T-cell (primary cell): ENCODE results near the gene ZNF776. TPM values are rescaled to one million over a fixed set of nuclear protein-coding genes. Genes with fewer than 3 reads are reported as not detected.
"Not testable (repeated sequence)": the region's sequence is repeated elsewhere in the genome, so short reads cannot be mapped to it uniquely, and the experiment has no call there.

Experiments used
- ATAC-seq, 4 experiments: fragments of 200-7000 bp in 3 of 4; fragments of 150-1000 bp in 1 of 4; cut with Tn5 transposase; replicated peaks in 1 of 4; 1 replicate in 3 of 4; 2 replicates in 1 of 4; pipeline ENCODE4 v1.10.0; 2021; ENCODE audit warnings: moderate library complexity in 3 of 4, mild to moderate bottlenecking in 2 of 4, moderate number of reproducible peaks in 1 of 4
- CTCF ChIA-PET, 2 donors: fragments of 300-600 bp; sonication (Branson Sonifier 250); formaldehyde crosslinking; loops; one replicate each; lab custom pipeline; 2022; ENCODE audit warnings: antibody characterized with exemption in 2 of 2; lab: Charles Lee
- POLR2A ChIA-PET, 2 donors: fragments of 300-600 bp; sonication (Branson Sonifier 250); formaldehyde crosslinking; loops; one replicate each; lab custom pipeline; 2022; ENCODE audit warnings: antibody characterized with exemption in 2 of 2; lab: Charles Lee
- DNase-seq, 35 experiments: peaks; one replicate each; pipeline versions ENCODE4 v3.0.0 to v3.0.0-alpha.2; 2013 to 2023
- H3K27ac ChIP-seq: one replicate; pipeline ENCODE4 v1.5.1; 2013; ENCODE audit warnings: low read length
- H3K27me3 ChIP-seq, 2 experiments: replicated peaks in 1 of 2; 1 replicate in 1 of 2; 2 replicates in 1 of 2; pipeline versions ENCODE4 v1.6.1 to v1.7.0; 2013; ENCODE audit warnings: low read length in 1 of 2, mixed read lengths in 1 of 2; ENCODE audit not compliant: control insufficient read depth in 2 of 2, insufficient read depth in 2 of 2; ENCODE audit errors: extremely low read depth in 1 of 2
- H3K36me3 ChIP-seq, 2 donors: 1 replicate in 1 of 2; 2 replicates in 1 of 2; pipeline versions ENCODE4 v1.6.1 to v1.7.0; 2013; ENCODE audit warnings: low read length in 1 of 2; ENCODE audit not compliant: control insufficient read depth in 2 of 2, insufficient read depth in 1 of 2; ENCODE audit errors: extremely low read depth in 1 of 2
- H3K4me1 ChIP-seq, 2 experiments: 1 replicate in 1 of 2; 2 replicates in 1 of 2; pipeline versions ENCODE4 v1.6.1 to v1.7.0; 2013; ENCODE audit warnings: low read length in 2 of 2, mixed read lengths in 1 of 2; ENCODE audit not compliant: insufficient read depth in 2 of 2, control insufficient read depth in 1 of 2; ENCODE audit errors: extremely low read depth in 1 of 2
- H3K4me3 ChIP-seq, 2 donors: 1 replicate in 1 of 2; 2 replicates in 1 of 2; pipeline versions ENCODE4 v1.5.1 to v1.7.0; 2013; ENCODE audit warnings: mild to moderate bottlenecking in 2 of 2, low read length in 1 of 2, moderate library complexity in 1 of 2; ENCODE audit not compliant: control insufficient read depth in 1 of 2; ENCODE audit errors: extremely low read depth in 1 of 2
- H3K9me3 ChIP-seq: 2 replicates; pipeline ENCODE4 v1.7.0; 2013
- H3K27ac Mint-ChIP-seq, 2 donors: one replicate each; pipeline ENCODE4 v1.8.0; 2020 to 2021; ENCODE audit warnings: mild to moderate bottlenecking in 2 of 2, mixed read lengths in 2 of 2
- H3K27me3 Mint-ChIP-seq, 2 donors: one replicate each; pipeline ENCODE4 v1.8.0; 2021 to 2022; ENCODE audit warnings: mixed read lengths in 2 of 2
- H3K36me3 Mint-ChIP-seq: one replicate; pipeline ENCODE4 v1.8.0; 2021; ENCODE audit warnings: mixed read lengths
- H3K4me1 Mint-ChIP-seq, 3 donors: one replicate each; pipeline ENCODE4 v1.8.0; 2020 to 2022; ENCODE audit warnings: mixed read lengths in 3 of 3, mild to moderate bottlenecking in 1 of 3
- H3K4me3 Mint-ChIP-seq, 3 donors: one replicate each; pipeline ENCODE4 v1.8.0; 2020 to 2022; ENCODE audit warnings: mild to moderate bottlenecking in 3 of 3, mixed read lengths in 3 of 3, moderate library complexity in 3 of 3
- H3K9me3 Mint-ChIP-seq, 3 donors: one replicate each; pipeline ENCODE4 v1.8.0; 2020 to 2022; ENCODE audit warnings: mixed read lengths in 3 of 3
- WGBS: methylation state at CpG from one replicate; pipeline ENCODE4 v1.1.5; 2013; ENCODE audit warnings: missing lambda C conversion rate; ENCODE audit not compliant: insufficient coverage; 5-methylcytosine and 5-hydroxymethylcytosine counted together
- total RNA-seq, 35 experiments: library from RNA in 6 of 35; stranded (reverse) in 6 of 35; fragments of 120-200 nt in 1 of 35; gene quantifications; one replicate each; pipeline versions ENCODE4 v1.2.1 to v1.2.4 and lab custom pipeline; 2013 to 2026

The ZNF776 gene
- total RNA-seq, 5 donors from 2014 or later (not counting 1 experiment from before 2014, with no cell fraction given): 14.3 to 36.5 (median 26.9) TPM

- peaks cover 6 to 8% of the 10 kb centered on the region in 2 donors for H3K36me3 ChIP-seq
- peak overlapping the region in 1 of 2 donors; percentile 35 for H3K4me3 ChIP-seq
- Mint-ChIP-seq H3K27me3 (no peaks in the 10 kb centered on the region), H3K9me3 (peaks cover 18 to 36% (median 34%) of the 10 kb centered on the region in 3 donors), H3K4me1 (peaks cover 0 to 4% (median 3%) of the 10 kb centered on the region in 3 donors), H3K4me3 (no peak overlapping the region), H3K27ac (no peak overlapping the region), H3K36me3 (peaks cover 67% of the 10 kb centered on the region)
- H3K27ac ChIP-seq: no peak overlapping the region
- ChIA-PET POLR2A (no interaction called here), CTCF (no interaction called here)
- ATAC-seq (no peak), DNase-seq (no peak)
- no peaks in the 10 kb centered on the region for H3K4me1 ChIP-seq
- no peaks in the 10 kb centered on the region for H3K27me3 ChIP-seq
- WGBS: 97% methylated on average over 38 of the region's 38 CpGs
- peaks cover 10% of the 10 kb centered on the region for H3K9me3 ChIP-seq
Observed at GRCh38 chr19:57786286-57786685, 39.7 kb downstream of the ZNF776 start.

DNA sequence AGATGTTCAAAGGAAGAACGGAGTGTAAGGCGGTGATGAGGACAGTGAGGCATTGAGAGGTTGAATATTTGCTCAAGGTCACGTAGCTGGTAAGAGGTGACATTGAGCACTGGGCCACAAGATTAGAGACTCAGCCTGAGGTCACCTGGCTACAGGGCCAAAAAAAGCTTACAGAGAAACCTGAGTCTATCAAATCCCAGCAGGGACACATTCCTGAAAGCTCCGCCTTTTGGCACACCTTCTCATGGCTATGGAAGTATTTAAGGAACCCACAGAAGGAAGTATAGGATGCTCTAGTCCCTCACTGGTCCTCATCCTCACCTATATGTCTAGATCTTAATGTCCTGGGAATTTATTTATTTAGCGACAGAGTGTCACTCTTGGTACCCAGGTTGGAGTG, 40.3 kb downstream of the ZNF776 start:
- Histone ChIP-seq H3K9me3 (peaks cover 8% of the 10 kb centered on the region), H3K36me3 (peaks cover 6 to 9% of the 10 kb centered on the region in 2 donors), H3K27me3 (no peaks in the 10 kb centered on the region), H3K27ac (no peak overlapping the region), H3K4me1 (no peaks in the 10 kb centered on the region), H3K4me3 (no peak overlapping the region)
- H3K27me3 Mint-ChIP-seq: no peaks in the 10 kb centered on the region
- peaks cover 69% of the 10 kb centered on the region for H3K36me3 Mint-ChIP-seq
- DNase-seq (no peak), ATAC-seq (no peak)
- POLR2A ChIA-PET: no interaction called here
- CTCF ChIA-PET: no interaction called here
- H3K9me3 Mint-ChIP-seq: peaks cover 18 to 35% (median 33%) of the 10 kb centered on the region in 3 donors
- WGBS: 90% methylated on average over 4 of the region's 5 CpGs
- H3K4me3 Mint-ChIP-seq: no peak overlapping the region
- H3K27ac Mint-ChIP-seq: no peak overlapping the region
- peaks cover 0 to 4% (median 3%) of the 10 kb centered on the region in 3 donors for H3K4me1 Mint-ChIP-seq

GRCh38 chr19:57788114-57788692, 41.6 kb downstream of the ZNF776 start:
- H3K9me3 ChIP-seq: peaks cover 8% of the 10 kb centered on the region
- peaks cover 0 to 4% (median 3%) of the 10 kb centered on the region in 3 donors for H3K4me1 Mint-ChIP-seq
- H3K27me3 Mint-ChIP-seq: no peaks in the 10 kb centered on the region
- peaks cover 18 to 36% (median 35%) of the 10 kb centered on the region in 3 donors for H3K9me3 Mint-ChIP-seq
- no peak for ATAC-seq
- no peak overlapping the region for H3K4me3 Mint-ChIP-seq
- POLR2A ChIA-PET: no interaction called here
- H3K27me3 ChIP-seq: no peaks in the 10 kb centered on the region
- H3K4me3 ChIP-seq: no peak overlapping the region
- no peak overlapping the region for H3K27ac Mint-ChIP-seq
- H3K4me1 ChIP-seq: no peaks in the 10 kb centered on the region
- no peak for DNase-seq
- CTCF ChIA-PET: no interaction called here
- H3K27ac ChIP-seq: no peak overlapping the region
- peaks cover 70% of the 10 kb centered on the region for H3K36me3 Mint-ChIP-seq
- H3K36me3 ChIP-seq: peaks cover 6 to 14% of the 10 kb centered on the region in 2 donors

DNA sequence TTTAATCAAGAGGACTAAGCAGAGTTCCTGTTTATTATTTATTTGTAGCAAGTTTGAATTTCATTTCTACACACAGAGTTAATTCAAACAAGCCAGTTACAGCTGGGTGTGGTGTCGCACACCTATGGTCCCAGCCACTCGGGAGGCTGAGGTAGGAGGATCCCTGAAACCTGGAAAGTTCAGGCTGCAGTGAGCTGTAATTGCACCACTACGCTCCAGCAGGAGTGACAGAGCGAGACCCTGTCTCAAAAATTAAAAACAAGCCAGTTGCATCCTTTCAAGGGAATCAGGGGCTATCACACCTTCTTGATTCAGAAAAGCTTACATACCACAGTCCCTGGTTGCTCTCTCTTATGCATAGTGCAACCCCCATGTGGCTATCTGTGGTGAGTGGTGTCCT, 42.7 kb downstream of the ZNF776 start:
- ChIA-PET POLR2A (no interaction called here), CTCF (no interaction called here)
- ATAC-seq: no peak
- no peaks in the 10 kb centered on the region for H3K4me1 ChIP-seq
- H3K27me3 ChIP-seq: no peaks in the 10 kb centered on the region
- peaks cover 6 to 14% of the 10 kb centered on the region in 2 donors for H3K36me3 ChIP-seq
- DNase-seq: no peak
- H3K4me3 ChIP-seq: no peak overlapping the region
- Mint-ChIP-seq H3K9me3 (peaks cover 18 to 36% (median 35%) of the 10 kb centered on the region in 3 donors), H3K36me3 (peaks cover 76% of the 10 kb centered on the region), H3K4me3 (no peak overlapping the region), H3K4me1 (peaks cover 0 to 4% (median 3%) of the 10 kb centered on the region in 3 donors), H3K27ac (no peak overlapping the region), H3K27me3 (no peaks in the 10 kb centered on the region)
- WGBS: 90% methylated on average over 3 of the region's 4 CpGs
- no peak overlapping the region for H3K27ac ChIP-seq
- H3K9me3 ChIP-seq: peaks cover 8% of the 10 kb centered on the region

DNA sequence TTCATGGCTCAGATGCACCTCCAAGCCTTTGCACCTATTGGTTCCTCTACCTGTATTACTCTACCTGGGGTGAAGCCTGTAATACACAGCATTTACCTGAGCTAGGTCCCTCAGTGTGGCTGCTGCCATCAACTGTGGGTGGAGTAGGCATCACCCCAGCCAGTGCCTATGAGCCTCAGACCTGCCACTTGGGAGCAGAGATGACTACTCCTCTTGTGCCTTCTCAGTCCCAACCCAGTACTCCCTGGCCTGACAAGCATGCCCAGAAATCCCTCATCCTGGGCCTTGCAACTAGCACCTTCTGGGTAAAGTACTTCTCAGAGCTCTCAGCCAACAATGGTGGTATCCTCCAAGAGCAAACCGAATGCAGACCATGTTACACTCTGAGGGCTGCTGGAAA, 50.0 kb downstream of the ZNF776 start:
- Mint-ChIP-seq H3K36me3 (peaks cover 59% of the 10 kb centered on the region), H3K9me3 (peaks cover 0 to 12% (median 3%) of the 10 kb centered on the region in 3 donors), H3K4me1 (peaks cover 3 to 12% (median 6%) of the 10 kb centered on the region in 3 donors)
- H3K27ac ChIP-seq, H3K27me3 ChIP-seq, H3K4me3 Mint-ChIP-seq, H3K9me3 ChIP-seq, CTCF ChIA-PET, POLR2A ChIA-PET, DNase-seq, ATAC-seq, H3K27ac Mint-ChIP-seq, H3K4me3 ChIP-seq, H3K4me1 ChIP-seq, H3K27me3 Mint-ChIP-seq: not testable (repeated sequence)
- no CpG with 5 or more reads among the region's 1 CpG for WGBS
- peaks cover 5 to 26% of the 10 kb centered on the region in 2 donors for H3K36me3 ChIP-seq

DNA sequence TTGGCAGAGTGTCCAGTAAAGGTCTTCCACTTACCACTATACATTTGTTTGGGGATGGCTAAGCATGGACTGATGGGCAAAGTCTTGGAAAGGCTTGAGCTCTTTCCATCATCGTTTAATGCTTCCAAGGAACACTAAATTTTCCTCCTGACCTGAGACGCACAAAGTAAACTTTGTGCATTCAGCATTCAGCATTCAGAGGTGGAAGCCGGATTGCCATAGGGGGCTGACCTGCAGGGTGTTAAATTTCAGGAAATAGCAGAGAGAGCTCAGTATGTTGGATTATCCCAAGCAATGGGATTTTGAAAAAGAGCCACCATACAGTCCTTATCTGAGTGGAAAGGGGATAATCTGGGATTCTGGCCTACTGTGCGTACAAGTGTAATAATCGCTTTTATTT, 54.1 kb downstream of the ZNF776 start:
- CTCF ChIA-PET: no interaction called here
- Mint-ChIP-seq H3K36me3 (peaks cover 38% of the 10 kb centered on the region), H3K27me3 (no peaks in the 10 kb centered on the region), H3K4me3 (no peak overlapping the region), H3K4me1 (peaks cover 22 to 30% (median 27%) of the 10 kb centered on the region in 3 donors), H3K9me3 (peaks cover 0 to 5% (median 0%) of the 10 kb centered on the region in 3 donors), H3K27ac (no peak overlapping the region)
- Histone ChIP-seq H3K4me1 (peaks cover 10 to 13% of the 10 kb centered on the region in 2 experiments), H3K36me3 (peaks cover 0 to 11% of the 10 kb centered on the region in 2 donors), H3K27me3 (no peaks in the 10 kb centered on the region), H3K9me3 (no peaks in the 10 kb centered on the region), H3K4me3 (no peak overlapping the region), H3K27ac (no peak overlapping the region)
- ATAC-seq (no peak), DNase-seq (no peak)
- WGBS: 94% methylated on average over 3 of the region's 5 CpGs
- POLR2A ChIA-PET: interaction anchor here in 1 of 2 donors (0.6 kb wide), 1 partner anchor 11 kb away, joined by 5 read pairs; no protein-coding TSS in a partner anchor
